Activated naive CD4-positive, alpha-beta T cell treated with anti-CD3 and anti-CD28 coated beads, Interleukin-2, amount 50 U/mL, for 24 hours (primary cell): ENCODE data around the gene GAL.

Source experiments
- H3K27ac Mint-ChIP-seq: one replicate; pipeline ENCODE4 v1.8.0; 2021; ENCODE audit warnings: mild to moderate bottlenecking, mixed read lengths
- H3K27me3 Mint-ChIP-seq: one replicate; pipeline ENCODE4 v1.8.0; 2021; ENCODE audit warnings: mixed read lengths
- H3K36me3 Mint-ChIP-seq: one replicate; pipeline ENCODE4 v1.8.0; 2021; ENCODE audit warnings: mixed read lengths
- H3K4me1 Mint-ChIP-seq: one replicate; pipeline ENCODE4 v1.8.0; 2021; ENCODE audit warnings: mixed read lengths
- H3K4me3 Mint-ChIP-seq: one replicate; pipeline ENCODE4 v1.8.0; 2021; ENCODE audit warnings: mild to moderate bottlenecking, mixed read lengths
- H3K9me3 Mint-ChIP-seq: one replicate; pipeline ENCODE4 v1.8.0; 2021; ENCODE audit warnings: mixed read lengths

GAL gene

DNA sequence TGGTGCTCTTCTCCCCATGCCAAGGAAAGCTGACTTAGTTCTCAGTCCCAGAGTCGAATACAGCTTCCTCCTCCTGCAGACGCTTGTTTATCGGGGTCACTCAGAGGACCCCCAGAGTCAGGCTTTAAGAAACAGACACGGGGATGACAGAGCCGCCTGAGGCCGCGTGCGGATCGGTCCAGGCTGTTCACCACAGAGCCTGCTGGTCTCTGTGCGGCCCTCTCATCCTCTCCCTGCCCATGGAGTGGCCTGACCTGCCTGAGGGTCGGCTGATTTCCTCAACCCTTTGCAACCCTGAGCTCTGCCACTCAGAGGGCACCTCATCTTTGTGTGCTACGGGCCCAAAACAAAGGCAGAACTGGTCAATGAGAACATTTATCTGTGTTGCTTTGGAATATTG is 2.1 kb downstream of the GAL start:
- H3K4me3 Mint-ChIP-seq = no peak overlapping the region
- H3K27me3 Mint-ChIP-seq = peaks cover 28% of the 10 kb centered on the region
- peaks cover 24% of the 10 kb centered on the region for H3K4me1 Mint-ChIP-seq
- H3K9me3 Mint-ChIP-seq = no peaks in the 10 kb centered on the region
- no peaks in the 10 kb centered on the region for H3K36me3 Mint-ChIP-seq
- no peak overlapping the region for H3K27ac Mint-ChIP-seq

DNA sequence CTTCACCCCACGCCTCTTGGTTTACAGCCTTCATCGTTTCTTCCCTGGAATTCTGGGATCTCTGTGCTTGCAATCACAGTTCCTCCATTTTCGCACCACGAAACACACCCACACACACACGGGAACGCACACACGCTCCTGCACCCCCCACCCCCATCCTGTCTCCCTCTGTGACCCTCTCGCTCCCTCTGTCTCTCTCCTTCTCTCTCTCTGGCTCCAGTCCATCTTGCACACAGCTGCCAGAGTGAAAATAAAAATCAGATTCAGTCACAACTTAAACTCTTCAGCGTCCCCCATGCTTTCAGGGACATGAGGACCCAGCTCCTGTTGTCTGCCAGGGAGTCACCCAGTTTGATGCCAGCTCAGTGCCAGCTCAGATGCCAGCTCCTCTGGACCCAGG is 3.0 kb downstream of the GAL start:
- Mint-ChIP-seq H3K4me3 (no peak overlapping the region), H3K4me1 (peaks cover 26% of the 10 kb centered on the region), H3K9me3 (no peaks in the 10 kb centered on the region), H3K27ac (no peak overlapping the region), H3K27me3 (peaks cover 24% of the 10 kb centered on the region), H3K36me3 (no peaks in the 10 kb centered on the region)

DNA sequence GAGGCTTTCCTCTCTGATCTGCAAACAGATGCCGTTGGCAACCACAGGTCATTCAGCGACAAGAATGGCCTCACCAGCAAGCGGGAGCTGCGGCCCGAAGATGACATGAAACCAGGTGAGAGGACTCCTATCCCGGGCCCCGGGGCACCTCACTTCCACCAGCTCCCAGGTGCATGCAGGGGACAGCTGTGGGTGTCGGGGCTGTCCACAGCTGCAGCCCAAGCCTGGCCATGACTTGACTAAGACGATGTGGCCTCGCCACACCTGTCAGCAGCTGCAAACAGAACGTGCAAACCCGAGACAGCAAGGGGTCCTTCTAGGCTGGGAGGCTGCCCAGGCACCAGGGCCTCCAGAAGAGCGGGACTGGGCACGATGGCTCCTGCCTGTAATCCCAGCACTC is 3.6 kb downstream of the GAL start:
- Mint-ChIP-seq H3K27ac (no peak overlapping the region), H3K9me3 (no peaks in the 10 kb centered on the region), H3K4me3 (no peak overlapping the region), H3K36me3 (no peaks in the 10 kb centered on the region), H3K4me1 (peaks cover 26% of the 10 kb centered on the region), H3K27me3 (peaks cover 20% of the 10 kb centered on the region)

DNA sequence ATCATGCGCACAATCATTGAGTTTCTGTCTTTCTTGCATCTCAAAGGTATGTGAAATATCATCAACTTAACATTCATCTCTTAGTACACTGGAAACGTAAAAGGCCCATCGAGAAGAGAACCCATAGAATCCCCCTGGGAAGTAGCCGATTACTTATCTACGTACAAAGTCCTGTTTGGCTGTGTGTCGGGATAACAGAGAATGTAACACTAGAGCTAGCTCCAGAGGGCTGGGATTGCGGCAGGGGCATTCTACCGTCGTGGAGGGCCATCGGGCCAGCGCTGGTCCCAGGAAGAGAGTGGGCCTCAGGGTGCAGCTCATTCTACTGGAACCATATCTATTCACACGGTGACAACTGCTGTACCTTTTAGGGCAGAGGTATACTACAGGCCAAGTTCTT is 4.5 kb downstream of the GAL start:
- no peak overlapping the region for H3K4me3 Mint-ChIP-seq
- no peaks in the 10 kb centered on the region for H3K36me3 Mint-ChIP-seq
- peaks cover 26% of the 10 kb centered on the region for H3K4me1 Mint-ChIP-seq
- no peak overlapping the region for H3K27ac Mint-ChIP-seq
- no peaks in the 10 kb centered on the region for H3K9me3 Mint-ChIP-seq
- peaks cover 17% of the 10 kb centered on the region for H3K27me3 Mint-ChIP-seq

DNA sequence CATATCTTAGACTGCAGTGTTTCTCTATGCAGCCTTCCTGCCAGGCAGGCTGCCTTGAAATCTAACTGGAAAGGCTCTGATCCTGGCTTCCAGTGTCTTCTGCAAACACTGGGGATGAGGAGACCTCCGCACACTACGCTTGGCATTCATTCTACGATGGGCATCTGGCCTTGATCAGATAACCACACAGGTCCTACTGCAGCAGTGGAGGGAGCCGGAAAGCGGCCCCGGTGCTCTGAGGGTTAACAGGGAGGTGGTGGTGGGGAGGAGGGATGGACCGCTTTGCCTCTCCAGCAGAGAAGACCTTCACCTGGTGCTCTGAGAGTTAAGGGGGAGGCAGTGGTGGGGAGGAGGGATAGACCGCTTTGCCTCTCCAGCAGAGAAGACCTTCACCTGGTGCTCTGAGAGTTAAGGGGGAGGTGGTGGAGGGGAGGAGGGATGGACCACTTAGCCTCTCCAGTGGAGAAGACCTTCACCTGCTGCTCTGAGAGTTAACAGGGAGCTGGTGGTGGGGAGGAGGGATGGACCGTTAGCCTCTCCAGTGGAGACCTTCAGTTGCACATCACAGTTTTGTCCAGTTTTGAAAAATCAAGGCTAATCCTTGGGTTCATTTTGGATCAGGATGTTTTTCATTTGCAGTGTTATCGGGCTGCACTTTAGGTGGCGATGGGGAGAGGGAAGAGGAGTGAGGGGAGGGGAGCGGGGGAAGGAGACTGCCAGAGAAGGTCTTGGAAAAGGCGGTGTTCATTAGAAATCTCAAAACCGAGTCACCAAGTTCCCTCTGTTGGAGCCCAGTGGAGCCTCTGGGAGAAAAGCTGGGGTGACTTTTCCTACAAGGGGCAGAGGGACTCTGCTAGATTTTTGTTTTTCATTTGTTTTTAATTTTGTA is 5.6 kb downstream of the GAL start:
- H3K27me3 Mint-ChIP-seq = peaks cover 17% of the 10 kb centered on the region
- no peaks in the 10 kb centered on the region for H3K9me3 Mint-ChIP-seq
- H3K4me3 Mint-ChIP-seq = peak overlapping the region; percentile 54
- peaks cover 26% of the 10 kb centered on the region for H3K4me1 Mint-ChIP-seq
- no peak overlapping the region for H3K27ac Mint-ChIP-seq
- no peaks in the 10 kb centered on the region for H3K36me3 Mint-ChIP-seq

DNA sequence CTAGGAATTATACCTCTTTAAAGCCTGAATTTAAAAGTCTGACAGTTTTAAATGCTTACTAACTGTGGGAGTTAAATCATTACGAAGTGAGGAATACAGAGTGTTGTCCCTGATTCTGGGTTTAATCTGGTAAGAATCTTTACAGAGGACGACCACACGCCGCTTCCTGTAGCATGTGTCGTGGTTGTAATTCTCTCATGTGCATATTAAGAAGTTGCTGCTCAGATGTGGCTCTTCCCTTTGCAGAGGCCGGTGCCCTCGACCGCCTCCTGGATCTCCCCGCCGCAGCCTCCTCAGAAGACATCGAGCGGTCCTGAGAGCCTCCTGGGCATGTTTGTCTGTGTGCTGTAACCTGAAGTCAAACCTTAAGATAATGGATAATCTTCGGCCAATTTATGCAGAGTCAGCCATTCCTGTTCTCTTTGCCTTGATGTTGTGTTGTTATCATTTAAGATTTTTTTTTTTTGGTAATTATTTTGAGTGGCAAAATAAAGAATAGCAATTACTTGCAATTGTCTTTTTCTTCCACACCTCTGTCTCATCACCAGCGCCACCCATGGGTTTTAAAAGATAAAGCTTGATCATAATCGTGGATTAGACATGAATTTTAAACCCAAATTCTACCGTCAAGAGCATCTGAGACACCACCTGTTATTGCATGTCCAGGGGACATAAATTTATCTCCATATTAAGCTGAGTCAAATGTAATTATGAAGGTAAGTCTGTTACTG is 6.5 kb downstream of the GAL start:
- H3K27ac Mint-ChIP-seq = peak overlapping the region; percentile 30
- H3K27me3 Mint-ChIP-seq = peaks cover 14% of the 10 kb centered on the region
- H3K36me3 Mint-ChIP-seq = no peaks in the 10 kb centered on the region
- peaks cover 26% of the 10 kb centered on the region for H3K4me1 Mint-ChIP-seq
- no peaks in the 10 kb centered on the region for H3K9me3 Mint-ChIP-seq
- peak overlapping the region; percentile 65 for H3K4me3 Mint-ChIP-seq

DNA sequence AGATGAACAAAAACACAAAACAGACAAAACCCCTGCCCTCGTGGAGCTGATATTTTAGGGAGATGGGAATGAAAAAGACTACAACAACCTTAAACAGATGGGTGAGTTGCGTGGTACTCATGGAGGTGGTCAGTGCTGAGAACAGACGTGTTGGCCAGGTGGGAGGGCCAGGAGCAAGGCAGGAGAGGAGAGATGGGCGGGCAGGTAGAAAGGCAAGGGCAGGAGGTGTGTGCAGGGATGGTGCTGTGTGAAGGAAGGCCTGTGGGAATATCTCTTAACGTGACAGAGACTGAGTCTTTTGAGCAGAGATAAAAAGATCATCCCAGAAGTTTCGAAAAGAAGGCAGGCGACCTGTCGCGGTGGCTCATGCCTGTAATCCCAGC is 7.0 kb downstream of the GAL start:
- H3K4me3 Mint-ChIP-seq = no peak overlapping the region
- H3K27ac Mint-ChIP-seq = no peak overlapping the region
- peaks cover 3% of the 10 kb centered on the region for H3K36me3 Mint-ChIP-seq
- H3K9me3 Mint-ChIP-seq = no peaks in the 10 kb centered on the region
- H3K27me3 Mint-ChIP-seq = peaks cover 9% of the 10 kb centered on the region
- H3K4me1 Mint-ChIP-seq = peaks cover 26% of the 10 kb centered on the region

DNA sequence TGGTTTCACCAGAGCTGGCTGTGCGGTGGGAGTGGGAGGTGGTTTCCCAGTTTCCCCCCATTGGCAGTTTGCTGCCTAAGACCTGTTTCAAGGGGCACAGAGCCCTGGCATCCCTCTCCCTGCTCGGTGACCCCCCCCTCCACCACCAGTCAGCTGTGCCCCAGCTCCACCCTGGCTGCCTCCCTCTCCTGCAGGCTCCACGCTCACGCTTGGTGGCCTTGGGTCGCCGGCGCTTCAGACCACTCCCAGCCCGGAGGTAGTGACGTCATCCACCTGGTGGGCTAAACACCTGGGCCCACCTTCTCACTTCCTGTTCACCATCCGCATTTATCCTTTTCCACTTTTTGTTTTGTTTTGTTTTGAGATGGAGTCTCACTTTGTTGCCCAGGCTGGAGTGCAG is 7.8 kb downstream of the GAL start:
- H3K9me3 Mint-ChIP-seq = no peaks in the 10 kb centered on the region
- no peak overlapping the region for H3K4me3 Mint-ChIP-seq
- peaks cover 6% of the 10 kb centered on the region for H3K27me3 Mint-ChIP-seq
- peaks cover 5% of the 10 kb centered on the region for H3K36me3 Mint-ChIP-seq
- no peak overlapping the region for H3K27ac Mint-ChIP-seq
- H3K4me1 Mint-ChIP-seq = peaks cover 26% of the 10 kb centered on the region

DNA sequence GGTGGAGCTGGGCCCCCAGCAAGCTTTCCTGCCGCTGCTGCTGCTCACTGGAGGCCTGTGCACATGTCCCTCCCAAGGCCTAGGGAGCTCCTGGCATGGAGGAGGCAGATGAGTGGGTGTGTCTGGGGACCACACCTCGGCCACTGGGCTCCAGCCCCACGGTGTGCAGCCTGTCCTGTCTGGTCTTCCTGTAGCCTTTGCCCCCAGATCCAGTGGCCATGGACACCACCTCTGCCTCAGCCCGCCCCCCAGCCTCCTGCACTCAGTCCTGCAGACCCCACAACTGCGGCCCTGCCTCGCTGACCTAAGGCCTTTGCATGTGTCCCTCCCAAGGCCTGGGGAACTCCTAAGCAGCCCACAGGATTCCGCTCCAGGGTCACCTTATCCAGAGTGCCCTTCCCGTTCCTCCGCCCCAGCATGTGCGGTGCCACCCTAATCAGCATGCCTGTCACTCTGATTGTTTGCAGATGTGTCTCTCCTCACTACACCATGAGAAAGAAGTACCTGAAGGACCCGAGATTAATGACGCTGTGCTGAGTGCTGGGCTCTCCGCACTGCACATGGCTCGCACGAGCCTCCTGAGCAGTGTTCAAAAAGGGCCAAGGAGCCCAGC is 8.6 kb downstream of the GAL start:
- Mint-ChIP-seq H3K4me3 (no peak overlapping the region), H3K27ac (no peak overlapping the region), H3K9me3 (peaks cover 5% of the 10 kb centered on the region), H3K4me1 (peaks cover 26% of the 10 kb centered on the region), H3K27me3 (peaks cover 4% of the 10 kb centered on the region), H3K36me3 (peaks cover 5% of the 10 kb centered on the region)

DNA sequence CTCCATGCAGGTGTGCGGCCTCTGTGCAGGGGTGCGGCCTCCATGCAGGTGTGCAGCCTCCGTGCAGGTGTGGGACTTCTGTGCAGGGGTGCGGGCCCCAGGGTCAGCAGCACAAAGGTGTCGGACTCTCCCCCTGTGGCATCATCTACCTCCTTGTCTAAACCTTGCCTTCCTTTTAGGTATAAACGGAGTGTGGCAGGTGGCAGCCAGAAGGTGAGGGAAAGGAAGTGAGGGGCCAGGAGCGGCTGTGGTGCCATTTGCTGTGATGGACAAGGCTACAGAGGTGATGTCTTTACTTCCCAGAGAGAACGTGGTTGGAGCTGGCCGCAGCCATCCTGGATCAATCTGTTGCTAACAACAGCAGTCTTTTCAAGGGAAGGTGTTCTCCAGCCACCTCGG is 9.1 kb downstream of the GAL start:
- Mint-ChIP-seq H3K4me3 (no peak overlapping the region), H3K27me3 (peaks cover 4% of the 10 kb centered on the region), H3K4me1 (peaks cover 26% of the 10 kb centered on the region), H3K9me3 (peaks cover 5% of the 10 kb centered on the region), H3K27ac (no peak overlapping the region), H3K36me3 (peaks cover 5% of the 10 kb centered on the region)

DNA sequence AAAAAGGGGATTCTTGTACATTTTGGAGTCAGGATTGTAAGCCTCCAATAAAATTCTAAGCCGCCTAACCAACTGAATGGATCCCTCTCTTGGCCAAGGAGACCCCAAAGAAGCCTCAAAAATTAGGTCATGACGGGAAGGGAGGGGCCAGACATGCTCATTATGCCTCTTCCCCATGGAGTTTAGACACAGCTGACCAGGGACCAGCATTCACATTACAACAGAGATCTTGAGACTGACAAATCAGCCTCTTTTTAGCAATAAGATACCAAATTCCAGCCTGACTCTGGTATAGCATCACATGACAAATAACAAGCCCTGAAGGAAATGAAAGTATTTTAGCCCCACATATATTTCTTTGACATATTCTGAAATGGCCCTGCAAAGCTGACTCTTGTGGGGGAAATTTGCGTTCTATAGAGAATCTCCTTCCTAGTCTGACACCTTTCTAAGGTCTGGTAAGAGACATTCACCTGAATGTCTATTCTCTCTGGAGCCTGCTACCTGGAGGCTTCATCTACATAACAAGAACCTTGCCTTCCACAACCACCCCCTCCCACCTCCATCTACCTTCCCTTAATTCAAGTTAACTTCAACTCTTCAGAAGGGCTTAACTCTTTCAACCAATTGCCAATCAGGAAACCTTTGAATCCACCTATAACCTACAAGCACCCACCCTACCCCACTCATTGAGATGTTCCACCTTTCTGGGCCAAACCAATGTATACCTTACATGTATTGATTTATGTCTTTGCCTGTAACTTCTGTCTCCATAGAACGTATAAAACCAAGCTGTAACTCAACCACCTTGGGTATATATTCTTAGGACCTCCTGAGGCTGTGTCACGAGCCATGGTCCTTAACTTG is 10.3 kb downstream of the GAL start:
- peaks cover 5% of the 10 kb centered on the region for H3K9me3 Mint-ChIP-seq
- H3K4me3 Mint-ChIP-seq = no peak overlapping the region
- H3K27ac Mint-ChIP-seq = no peak overlapping the region
- H3K27me3 Mint-ChIP-seq = peaks cover 3% of the 10 kb centered on the region
- peaks cover 5% of the 10 kb centered on the region for H3K36me3 Mint-ChIP-seq
- peaks cover 20% of the 10 kb centered on the region for H3K4me1 Mint-ChIP-seq

DNA sequence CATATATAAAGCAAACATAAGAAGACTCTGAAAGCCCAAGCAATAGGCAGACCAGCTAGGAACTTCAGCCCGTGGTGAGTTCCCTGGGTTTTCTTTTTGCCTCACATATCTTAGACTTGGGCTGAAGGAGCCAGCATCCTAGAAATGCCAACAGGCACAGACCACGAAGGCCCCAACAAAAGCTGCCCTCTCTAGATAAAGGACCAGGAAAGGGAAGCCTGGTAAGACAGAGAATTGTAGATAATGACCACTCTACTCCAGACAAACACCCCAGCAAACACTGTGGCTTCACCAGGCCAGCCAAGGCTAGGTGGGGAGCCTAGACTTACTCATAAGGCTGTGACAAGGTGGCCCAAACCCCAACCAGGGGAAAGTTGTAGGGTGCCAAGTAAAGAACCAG is 11.2 kb downstream of the GAL start:
- peaks cover 11% of the 10 kb centered on the region for H3K4me1 Mint-ChIP-seq
- no peak overlapping the region for H3K27ac Mint-ChIP-seq
- H3K27me3 Mint-ChIP-seq = peaks cover 3% of the 10 kb centered on the region
- H3K4me3 Mint-ChIP-seq = no peak overlapping the region
- peaks cover 5% of the 10 kb centered on the region for H3K36me3 Mint-ChIP-seq
- peaks cover 5% of the 10 kb centered on the region for H3K9me3 Mint-ChIP-seq

DNA sequence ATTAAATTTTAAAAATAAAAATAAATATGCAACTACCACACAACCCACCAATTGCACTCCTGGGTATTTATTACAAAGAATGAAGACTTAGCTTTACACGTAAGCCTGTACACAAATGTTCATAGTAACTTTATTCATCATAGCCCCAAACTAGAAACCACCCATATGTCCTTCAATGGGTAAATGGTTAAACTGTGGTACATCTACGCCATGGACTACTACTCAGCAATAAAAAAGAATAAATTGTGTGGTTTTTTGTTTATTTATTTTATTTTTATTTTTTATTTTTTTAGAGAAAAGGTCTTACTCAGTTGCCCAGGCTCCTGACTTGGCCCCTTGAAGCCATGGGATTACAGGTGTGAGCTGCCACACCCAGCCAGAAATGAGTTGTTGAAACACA is 14.6 kb downstream of the GAL start:
- H3K36me3 Mint-ChIP-seq = peaks cover 5% of the 10 kb centered on the region
- no peak overlapping the region for H3K27ac Mint-ChIP-seq
- no peaks in the 10 kb centered on the region for H3K4me1 Mint-ChIP-seq
- peaks cover 3% of the 10 kb centered on the region for H3K27me3 Mint-ChIP-seq
- no peak overlapping the region for H3K4me3 Mint-ChIP-seq
- H3K9me3 Mint-ChIP-seq = peaks cover 5% of the 10 kb centered on the region

DNA sequence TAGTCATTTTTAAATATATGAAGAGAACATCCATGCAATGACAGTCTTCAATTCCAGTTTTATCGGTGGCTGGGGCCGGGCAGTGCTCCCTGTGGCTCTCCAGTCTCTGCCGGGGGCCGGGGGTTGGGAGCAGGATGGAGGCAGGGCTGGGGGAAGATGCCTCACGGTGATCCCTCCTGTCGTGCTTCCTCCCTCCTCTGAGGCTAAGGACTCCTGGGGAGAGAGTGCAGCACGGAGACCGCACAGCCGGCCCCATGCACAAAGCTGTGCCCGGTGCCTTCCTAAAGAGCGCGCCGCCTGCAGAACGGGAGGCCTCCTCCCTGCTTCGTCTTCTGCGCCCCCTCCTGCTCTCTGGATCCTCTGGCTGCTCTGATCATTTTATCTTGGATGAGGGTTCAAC is 20.5 kb downstream of the GAL start:
- Mint-ChIP-seq H3K36me3 (no peaks in the 10 kb centered on the region), H3K27ac (no peak overlapping the region), H3K4me3 (no peak overlapping the region), H3K27me3 (no peaks in the 10 kb centered on the region), H3K9me3 (no peaks in the 10 kb centered on the region), H3K4me1 (no peaks in the 10 kb centered on the region)

DNA sequence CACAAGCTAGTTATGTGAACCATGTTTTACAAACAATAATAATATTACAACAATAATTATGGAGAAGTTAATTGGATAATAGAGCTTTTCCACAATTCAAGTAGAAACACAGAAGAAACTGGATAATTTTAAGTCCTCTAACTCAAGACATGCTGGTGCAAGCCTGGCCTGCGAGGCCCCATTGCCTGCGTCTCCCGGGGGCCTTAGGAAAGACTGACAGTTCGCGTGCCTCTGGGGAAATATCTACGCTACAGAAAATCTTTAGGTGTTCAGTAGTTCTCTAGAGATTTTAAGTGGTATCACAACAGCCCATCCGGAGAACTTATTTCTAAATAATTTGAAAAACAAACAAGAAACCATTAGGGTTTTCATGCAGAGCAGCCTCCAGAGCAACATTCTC is 23.2 kb downstream of the GAL start:
- Mint-ChIP-seq H3K9me3 (no peaks in the 10 kb centered on the region), H3K27me3 (no peaks in the 10 kb centered on the region), H3K27ac (no peak overlapping the region), H3K36me3 (no peaks in the 10 kb centered on the region), H3K4me3 (no peak overlapping the region), H3K4me1 (no peaks in the 10 kb centered on the region)
